ENCODE results near the gene HTR1E.

Gene HTR1E

DNA sequence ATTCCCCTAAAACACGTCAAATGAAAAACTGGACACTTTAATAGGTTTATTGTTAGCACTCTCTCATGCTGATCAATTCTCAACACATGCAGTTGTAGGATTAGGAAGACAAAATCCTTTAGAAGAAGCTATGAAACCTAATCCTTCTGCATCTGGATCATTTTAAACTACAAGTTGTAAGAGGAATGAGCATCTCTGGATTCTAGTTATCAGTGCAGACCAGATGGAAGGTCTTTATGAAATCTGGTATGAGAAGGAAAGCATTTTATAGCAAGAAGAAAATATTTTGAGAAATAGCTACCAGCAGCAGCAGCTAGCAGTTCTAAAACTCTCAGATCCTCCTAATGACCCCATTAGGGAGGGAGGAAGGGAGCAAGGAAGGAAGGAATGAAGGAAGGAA lies 4.1 kb downstream of the HTR1E start:
- DNase-seq (ENCODE audit: insufficient read length, low spot score) = no peak
- TF ChIP-seq POLR2AphosphoS5 (IDR thresholded peaks at IDR 0.05; ENCODE audit: low read depth, low read length) (no peak), TAF1 (IDR thresholded peaks at IDR 0.05; ENCODE audit: low read depth, low read length) (no peak), PAX5 (IDR thresholded peaks at IDR 0.05; ENCODE audit: insufficient read depth, low read length, severe bottlenecking) (no peak), POU2F2 (IDR thresholded peaks at IDR 0.05; ENCODE audit: low read depth, low read length) (no peak), SPI1 (IDR thresholded peaks at IDR 0.05; ENCODE audit: low read depth, low read length) (no peak), POLR2A (IDR thresholded peaks at IDR 0.05; ENCODE audit: low read depth, low read length) (no peak)
- no peak for FAIRE-seq

- no peak for DNase-seq (ENCODE audit: insufficient read length, low spot score)
- FAIRE-seq = no peak
- TF ChIP-seq TAF1 (IDR thresholded peaks at IDR 0.05; ENCODE audit: low read depth, low read length) (no peak), SPI1 (IDR thresholded peaks at IDR 0.05; ENCODE audit: low read depth, low read length) (no peak), POLR2AphosphoS5 (IDR thresholded peaks at IDR 0.05; ENCODE audit: low read depth, low read length) (no peak), POU2F2 (IDR thresholded peaks at IDR 0.05; ENCODE audit: low read depth, low read length) (no peak), POLR2A (IDR thresholded peaks at IDR 0.05; ENCODE audit: low read depth, low read length) (no peak), PAX5 (IDR thresholded peaks at IDR 0.05; ENCODE audit: insufficient read depth, low read length, severe bottlenecking) (no peak)
Measured at GRCh38 chr6:86942769-86943516, 5.6 kb downstream of the HTR1E start.

DNA sequence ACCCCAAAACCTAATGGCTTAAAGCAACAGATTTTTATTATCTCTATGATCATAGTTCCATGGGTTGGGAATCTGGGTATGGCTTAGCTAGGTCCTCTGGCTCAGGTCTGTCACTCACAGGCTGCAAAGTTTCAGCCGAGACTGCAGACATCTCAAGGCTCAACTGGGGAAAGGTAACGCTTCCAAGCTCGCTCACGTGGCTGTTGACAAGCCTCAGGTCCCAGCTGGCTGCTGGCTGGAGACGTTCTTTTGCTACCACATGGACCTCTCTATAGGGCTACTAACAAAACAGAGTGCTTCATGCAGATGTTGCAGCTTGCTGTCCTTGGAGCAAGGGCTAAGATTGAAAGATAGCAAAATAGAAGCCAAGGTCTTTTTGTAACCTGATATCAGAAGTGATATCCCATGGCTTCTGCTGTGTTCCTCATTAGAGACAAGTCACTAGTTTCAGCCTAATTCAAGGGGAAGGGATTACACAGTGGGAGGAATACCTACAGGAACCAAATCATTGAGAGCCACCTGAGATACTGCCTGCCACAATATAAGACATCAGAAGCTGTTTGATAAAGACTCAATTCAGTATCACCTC lies 6.6 kb downstream of the HTR1E start:
- TF ChIP-seq SPI1 (IDR thresholded peaks at IDR 0.05; ENCODE audit: low read depth, low read length) (no peak), PAX5 (IDR thresholded peaks at IDR 0.05; ENCODE audit: insufficient read depth, low read length, severe bottlenecking) (no peak)
- DNase-seq (ENCODE audit: insufficient read length, low spot score) (no peak), FAIRE-seq (no peak)

GRCh38 chr6:86949771-86950170 lies 12.4 kb downstream of the HTR1E start:
- no peak for FAIRE-seq
- DNase-seq (ENCODE audit: insufficient read length, low spot score) = no peak
- TF ChIP-seq POU2F2 (IDR thresholded peaks at IDR 0.05; ENCODE audit: low read depth, low read length) (no peak), SPI1 (IDR thresholded peaks at IDR 0.05; ENCODE audit: low read depth, low read length) (no peak), POLR2AphosphoS5 (IDR thresholded peaks at IDR 0.05; ENCODE audit: low read depth, low read length) (no peak), TAF1 (IDR thresholded peaks at IDR 0.05; ENCODE audit: low read depth, low read length) (no peak), PAX5 (IDR thresholded peaks at IDR 0.05; ENCODE audit: insufficient read depth, low read length, severe bottlenecking) (no peak), POLR2A (IDR thresholded peaks at IDR 0.05; ENCODE audit: low read depth, low read length) (no peak)

DNA sequence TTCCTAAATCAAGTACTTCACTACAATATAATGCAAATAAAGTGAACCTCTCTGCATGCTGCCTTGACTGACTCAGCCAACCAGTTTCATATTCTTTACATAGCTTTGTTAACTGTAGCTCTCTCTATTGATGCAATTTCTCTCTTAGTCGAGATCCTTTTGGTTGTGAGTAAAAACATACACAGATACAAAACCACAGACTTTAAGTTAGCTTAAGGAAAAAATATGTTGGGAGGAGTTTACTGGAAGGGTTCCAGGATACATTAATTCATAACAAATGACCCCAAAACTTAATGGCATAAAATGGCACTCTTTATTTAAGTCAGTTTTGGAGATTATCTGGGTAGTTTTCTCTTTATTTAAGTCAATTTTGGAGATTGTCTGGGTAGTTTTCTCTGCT lies 15.7 kb downstream of the HTR1E start:
- DNase-seq (ENCODE audit: insufficient read length, low spot score) (no peak), FAIRE-seq (no peak)
- no peak for TF ChIP-seq PAX5 (IDR thresholded peaks at IDR 0.05; ENCODE audit: insufficient read depth, low read length, severe bottlenecking)
- TF ChIP-seq POLR2A (IDR thresholded peaks at IDR 0.05; ENCODE audit: low read depth, low read length) = no peak
- TF ChIP-seq POLR2AphosphoS5 (IDR thresholded peaks at IDR 0.05; ENCODE audit: low read depth, low read length) = no peak
- no peak for TF ChIP-seq SPI1 (IDR thresholded peaks at IDR 0.05; ENCODE audit: low read depth, low read length)

- TF ChIP-seq TAF1 (IDR thresholded peaks at IDR 0.05; ENCODE audit: low read depth, low read length) (no peak), POLR2A (IDR thresholded peaks at IDR 0.05; ENCODE audit: low read depth, low read length) (no peak), SPI1 (IDR thresholded peaks at IDR 0.05; ENCODE audit: low read depth, low read length) (no peak), POU2F2 (IDR thresholded peaks at IDR 0.05; ENCODE audit: low read depth, low read length) (no peak), POLR2AphosphoS5 (IDR thresholded peaks at IDR 0.05; ENCODE audit: low read depth, low read length) (no peak), PAX5 (IDR thresholded peaks at IDR 0.05; ENCODE audit: insufficient read depth, low read length, severe bottlenecking) (no peak)
- DNase-seq (ENCODE audit: insufficient read length, low spot score) (no peak), FAIRE-seq (no peak)
Measured at GRCh38 chr6:86959656-86960055, 22.3 kb downstream of the HTR1E start.

DNA sequence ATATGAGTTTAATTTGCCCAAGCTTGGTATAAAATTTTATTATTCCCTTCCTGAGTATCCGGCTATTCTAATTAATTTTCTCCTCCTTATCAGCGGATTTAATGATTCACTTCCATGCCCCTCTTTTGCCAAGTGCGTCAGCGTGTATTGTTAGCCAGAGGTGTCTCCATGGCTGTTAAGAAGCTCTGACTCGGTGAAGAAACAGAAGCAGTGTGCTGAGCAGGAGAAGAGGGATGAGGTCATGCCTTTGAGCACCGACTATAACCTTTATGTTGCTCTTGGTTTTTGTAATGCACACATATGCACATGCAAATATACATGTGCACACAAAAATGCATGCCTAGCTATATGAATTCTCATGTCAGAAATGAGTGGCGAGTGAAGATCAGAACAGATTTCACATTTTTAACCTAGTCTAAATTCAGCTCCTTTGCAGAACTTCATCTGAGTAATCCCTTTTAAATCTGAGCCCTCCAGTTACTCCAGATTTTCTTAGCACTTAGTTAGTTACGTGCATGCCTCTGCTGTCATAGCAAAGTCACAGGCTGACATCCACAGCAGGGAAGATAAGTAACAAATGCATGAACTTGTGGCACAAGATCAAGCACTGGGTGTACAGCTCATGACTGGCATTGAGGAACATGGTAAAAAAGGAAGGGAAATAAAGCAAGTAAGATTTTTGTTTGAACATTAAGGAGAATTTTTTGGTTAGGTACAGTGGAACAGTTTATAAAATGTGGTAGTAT lies 24.3 kb downstream of the HTR1E start:
- DNase-seq (ENCODE audit: insufficient read length, low spot score) (no peak), FAIRE-seq (no peak)
- no peak for TF ChIP-seq TAF1 (IDR thresholded peaks at IDR 0.05; ENCODE audit: low read depth, low read length)
- TF ChIP-seq POLR2A (IDR thresholded peaks at IDR 0.05; ENCODE audit: low read depth, low read length) = no peak
- no peak for TF ChIP-seq PAX5 (IDR thresholded peaks at IDR 0.05; ENCODE audit: insufficient read depth, low read length, severe bottlenecking)
- no peak for TF ChIP-seq POLR2AphosphoS5 (IDR thresholded peaks at IDR 0.05; ENCODE audit: low read depth, low read length)
- no peak for TF ChIP-seq SPI1 (IDR thresholded peaks at IDR 0.05; ENCODE audit: low read depth, low read length)
- TF ChIP-seq POU2F2 (IDR thresholded peaks at IDR 0.05; ENCODE audit: low read depth, low read length) = no peak

GRCh38 chr6:86963352-86963751 lies 26.0 kb downstream of the HTR1E start:
- DNase-seq (ENCODE audit: insufficient read length, low spot score) = no peak
- FAIRE-seq = no peak

GRCh38 chr6:86964029-86964579 lies 26.8 kb downstream of the HTR1E start:
- no peak for TF ChIP-seq POU2F2 (IDR thresholded peaks at IDR 0.05; ENCODE audit: low read depth, low read length)
- TF ChIP-seq TAF1 (IDR thresholded peaks at IDR 0.05; ENCODE audit: low read depth, low read length) = no peak
- TF ChIP-seq POLR2AphosphoS5 (IDR thresholded peaks at IDR 0.05; ENCODE audit: low read depth, low read length) = no peak
- no peak for TF ChIP-seq PAX5 (IDR thresholded peaks at IDR 0.05; ENCODE audit: insufficient read depth, low read length, severe bottlenecking)
- TF ChIP-seq SPI1 (IDR thresholded peaks at IDR 0.05; ENCODE audit: low read depth, low read length) = no peak
- TF ChIP-seq POLR2A (IDR thresholded peaks at IDR 0.05; ENCODE audit: low read depth, low read length) = no peak
- DNase-seq (ENCODE audit: insufficient read length, low spot score) (no peak), FAIRE-seq (no peak)

More at GRCh38 chr6:86963352-86963751, 26.0 kb downstream of the HTR1E start:
- TF ChIP-seq POU2F2 (IDR thresholded peaks at IDR 0.05; ENCODE audit: low read depth, low read length) = no peak
- TF ChIP-seq TAF1 (IDR thresholded peaks at IDR 0.05; ENCODE audit: low read depth, low read length) = no peak
- no peak for TF ChIP-seq POLR2A (IDR thresholded peaks at IDR 0.05; ENCODE audit: low read depth, low read length)
- no peak for TF ChIP-seq SPI1 (IDR thresholded peaks at IDR 0.05; ENCODE audit: low read depth, low read length)
- TF ChIP-seq POLR2AphosphoS5 (IDR thresholded peaks at IDR 0.05; ENCODE audit: low read depth, low read length) = no peak
- no peak for TF ChIP-seq PAX5 (IDR thresholded peaks at IDR 0.05; ENCODE audit: insufficient read depth, low read length, severe bottlenecking)

All from GM12891 (cell line).